ENCODE measurements around the gene PRR23B.
A peak's percentile ranks its signal among the peaks of the same experiment; 100 is the strongest.

The PRR23B gene

DNA sequence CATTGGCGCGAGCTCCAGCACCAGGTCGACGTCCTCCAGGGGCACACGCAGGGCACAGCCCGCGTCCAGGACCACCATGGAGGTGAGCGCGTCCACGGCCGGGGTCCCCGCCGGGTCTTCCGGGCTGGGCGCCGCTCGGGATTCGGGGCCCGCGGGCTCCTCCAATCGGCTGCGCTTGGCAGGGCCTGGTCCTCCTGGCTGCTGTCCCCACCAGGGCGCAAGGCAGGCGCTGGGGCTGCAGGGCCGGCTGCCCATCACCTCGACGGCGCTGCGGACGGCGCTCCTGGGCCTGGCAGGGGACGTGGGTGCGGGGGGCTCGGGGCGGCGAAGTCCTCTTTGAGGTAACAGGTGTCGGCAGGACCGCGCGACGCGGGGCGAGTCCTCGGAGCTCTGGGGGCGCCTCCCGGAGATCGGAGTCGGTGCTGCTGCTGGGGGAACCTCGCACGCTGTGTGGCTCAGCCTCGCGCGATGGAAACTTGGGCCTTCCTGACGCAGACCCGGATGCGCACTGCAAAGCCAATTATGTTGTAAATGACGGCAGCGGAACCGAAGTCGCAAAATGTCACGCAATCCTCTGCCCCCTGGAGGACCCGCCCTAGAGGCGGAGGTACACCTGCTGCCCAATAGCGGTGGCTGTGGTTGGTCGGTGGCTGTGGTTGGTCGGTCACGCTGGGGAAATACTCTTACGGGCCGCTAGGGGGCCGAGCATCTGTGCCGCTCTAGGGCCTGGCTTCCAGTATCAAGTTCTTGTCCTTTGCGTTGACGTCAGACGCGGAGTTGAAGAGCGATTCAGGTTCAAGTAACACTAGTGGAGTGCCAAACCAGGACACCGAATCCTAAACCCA, 23.9 kb upstream of the PRR23B start, which contains the start of gene PRR23C:
Gene PRR23C, minus strand, starts transcription at position 527 of the 845 bp plus-strand sequence. Its CDS starts 272 bp downstream, at position 255.
- H3K27ac ChIP-seq (ENCODE audit: low read depth, low read length, poor library complexity, severe bottlenecking), result no peak within 1 kb of the TSS
- no peaks in the 10 kb centered on the region for H3K9me3 ChIP-seq (ENCODE audit: low read length)
- H3K9ac ChIP-seq (ENCODE audit: low read length), result no peak within 1 kb of the TSS
- H3K4me3 ChIP-seq (ENCODE audit: low read depth, low read length, poor library complexity, severe bottlenecking), result no peak within 1 kb of the TSS
- H4K20me1 ChIP-seq (ENCODE audit: insufficient read depth, low read length), result no peaks in the 10 kb centered on the region
- no peaks in the 10 kb centered on the region for H3K79me2 ChIP-seq (ENCODE audit: insufficient read depth, low read length)
- no peaks in the 10 kb centered on the region for H3F3A ChIP-seq (ENCODE audit: insufficient read depth, low read length)
- TF ChIP-seq EZH2 (IDR thresholded peaks at IDR 0.05; ENCODE audit: borderline replicate concordance, low read length) (no peak), CTCF (IDR thresholded peaks at IDR 0.05; ENCODE audit: low read length) (peak; percentile 31; the same call in 1 of the 2 replicates)
- no peaks in the 10 kb centered on the region for H3K4me1 ChIP-seq (ENCODE audit: insufficient read depth, low read length, severe bottlenecking)
- H3K27me3 ChIP-seq (ENCODE audit: insufficient read depth, low read length), result no peaks in the 10 kb centered on the region
- H3K9me2 ChIP-seq (ENCODE audit: low read depth, low read length), result no peaks in the 10 kb centered on the region
- H2AFZ ChIP-seq (ENCODE audit: low read length), result no peak within 1 kb of the TSS
- no peak within 1 kb of the TSS for H3K4me2 ChIP-seq (ENCODE audit: low read length)
- H3K36me3 ChIP-seq (ENCODE audit: insufficient read depth, low read length), result no peaks in the 10 kb centered on the region

DNA sequence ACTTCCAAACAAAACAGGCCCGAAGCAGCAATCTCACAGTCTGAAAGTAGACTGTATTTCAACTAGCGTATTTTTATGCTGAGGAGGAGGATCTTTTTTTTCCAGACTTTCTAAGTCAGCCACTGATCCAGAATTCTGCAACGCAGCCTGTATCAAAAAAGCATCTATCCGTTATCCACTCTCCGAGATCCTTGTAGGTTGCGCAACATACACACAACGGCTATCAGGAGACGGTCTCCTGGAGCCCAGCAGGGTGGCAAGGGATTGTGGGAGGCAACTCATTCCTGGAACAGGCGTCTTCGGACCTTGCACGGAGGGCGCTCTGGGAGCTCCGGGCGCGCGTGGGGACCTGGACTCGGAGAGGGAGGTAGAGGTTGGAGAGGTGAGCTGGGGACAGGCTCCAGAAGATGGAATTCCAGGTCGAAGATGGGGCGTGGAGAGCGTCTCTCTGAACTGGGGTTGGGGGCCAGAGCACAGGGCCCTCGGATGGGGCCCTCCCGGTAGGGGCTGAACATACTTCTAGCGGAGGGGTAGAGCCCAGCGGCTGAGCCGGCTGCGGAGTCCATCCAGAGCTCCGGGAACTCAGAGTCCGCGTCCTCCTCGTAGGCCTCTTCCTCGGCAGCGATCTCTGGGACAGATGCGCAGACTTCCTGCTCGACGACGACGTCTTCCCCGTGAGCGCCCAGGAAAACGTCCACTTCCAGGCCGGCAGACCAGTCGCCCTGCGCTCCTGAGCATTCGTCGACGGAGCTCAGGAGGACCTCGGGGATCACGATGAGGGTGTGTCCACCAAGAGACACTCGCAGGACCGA, 23.0 kb upstream of the PRR23B start:
- H3K9me2 ChIP-seq (ENCODE audit: low read depth, low read length), result no peaks in the 10 kb centered on the region
- H3K36me3 ChIP-seq (ENCODE audit: insufficient read depth, low read length), result no peaks in the 10 kb centered on the region
- no peak overlapping the region for H3K27ac ChIP-seq (ENCODE audit: low read depth, low read length, poor library complexity, severe bottlenecking)
- no peaks in the 10 kb centered on the region for H4K20me1 ChIP-seq (ENCODE audit: insufficient read depth, low read length)
- no peak overlapping the region for H3K9ac ChIP-seq (ENCODE audit: low read length)
- TF ChIP-seq CTCF (IDR thresholded peaks at IDR 0.05; ENCODE audit: low read length) (no peak), EZH2 (IDR thresholded peaks at IDR 0.05; ENCODE audit: borderline replicate concordance, low read length) (no peak)
- no peaks in the 10 kb centered on the region for H3F3A ChIP-seq (ENCODE audit: insufficient read depth, low read length)
- H3K27me3 ChIP-seq (ENCODE audit: insufficient read depth, low read length), result no peaks in the 10 kb centered on the region
- no peaks in the 10 kb centered on the region for H3K79me2 ChIP-seq (ENCODE audit: insufficient read depth, low read length)
- H3K4me3 ChIP-seq (ENCODE audit: low read depth, low read length, poor library complexity, severe bottlenecking), result no peak overlapping the region
- no peaks in the 10 kb centered on the region for H3K4me1 ChIP-seq (ENCODE audit: insufficient read depth, low read length, severe bottlenecking)
- H3K9me3 ChIP-seq (ENCODE audit: low read length), result no peaks in the 10 kb centered on the region
- H3K4me2 ChIP-seq (ENCODE audit: low read length), result no peak overlapping the region
- H2AFZ ChIP-seq (ENCODE audit: low read length), result no peak overlapping the region

- no peaks in the 10 kb centered on the region for H3K36me3 ChIP-seq (ENCODE audit: insufficient read depth, low read length)
- H3K27me3 ChIP-seq (ENCODE audit: insufficient read depth, low read length), result no peaks in the 10 kb centered on the region
- no peak overlapping the region for H2AFZ ChIP-seq (ENCODE audit: low read length)
- no peaks in the 10 kb centered on the region for H3K79me2 ChIP-seq (ENCODE audit: insufficient read depth, low read length)
- H3K9me3 ChIP-seq (ENCODE audit: low read length), result no peaks in the 10 kb centered on the region
- H3K4me3 ChIP-seq (ENCODE audit: low read depth, low read length, poor library complexity, severe bottlenecking), result no peak overlapping the region
- TF ChIP-seq EZH2 (IDR thresholded peaks at IDR 0.05; ENCODE audit: borderline replicate concordance, low read length) (no peak), CTCF (IDR thresholded peaks at IDR 0.05; ENCODE audit: low read length) (no peak)
- no peak overlapping the region for H3K9ac ChIP-seq (ENCODE audit: low read length)
- no peaks in the 10 kb centered on the region for H3K4me1 ChIP-seq (ENCODE audit: insufficient read depth, low read length, severe bottlenecking)
- H3K27ac ChIP-seq (ENCODE audit: low read depth, low read length, poor library complexity, severe bottlenecking), result no peak overlapping the region
- no peaks in the 10 kb centered on the region for H3F3A ChIP-seq (ENCODE audit: insufficient read depth, low read length)
- H3K4me2 ChIP-seq (ENCODE audit: low read length), result no peak overlapping the region
- H3K9me2 ChIP-seq (ENCODE audit: low read depth, low read length), result no peaks in the 10 kb centered on the region
- H4K20me1 ChIP-seq (ENCODE audit: insufficient read depth, low read length), result no peaks in the 10 kb centered on the region
Measured at GRCh38 chr3:139037478-139037877, 16.8 kb upstream of the PRR23B start.
